IPS DF 4.7 (cell line): Measurements from ENCODE around the gene LRMDA.
"Not testable (repeated sequence)": the region's sequence is repeated elsewhere in the genome, so short reads cannot be mapped to it uniquely, and the experiment has no call there.

Experiments used
- DNase-seq: peaks from one replicate; pipeline ENCODE4 v3.0.0-alpha.2; 2013; ENCODE audit warnings: low spot score; ENCODE audit errors: extremely low read depth

Gene LRMDA

DNA sequence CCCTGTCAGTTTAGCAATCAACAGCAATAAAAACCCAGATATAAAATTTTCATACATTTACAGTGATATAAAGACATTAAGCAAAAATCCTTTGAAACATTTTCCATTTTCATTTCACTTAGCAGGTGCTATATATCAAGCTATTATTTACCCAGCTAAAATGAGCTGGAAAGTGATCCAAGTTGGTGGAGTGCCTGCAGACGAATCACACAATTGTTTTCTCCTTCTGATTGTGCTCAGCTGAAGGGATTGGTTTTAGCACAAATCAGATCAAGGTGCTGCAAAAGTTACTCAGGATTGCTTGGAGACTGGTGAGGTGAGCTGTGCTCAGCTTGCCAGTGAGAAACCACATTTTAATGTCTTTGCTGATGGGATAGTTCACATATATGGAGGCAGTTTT lies 138.1 kb downstream of the LRMDA start:
- no peak for DNase-seq

DNA sequence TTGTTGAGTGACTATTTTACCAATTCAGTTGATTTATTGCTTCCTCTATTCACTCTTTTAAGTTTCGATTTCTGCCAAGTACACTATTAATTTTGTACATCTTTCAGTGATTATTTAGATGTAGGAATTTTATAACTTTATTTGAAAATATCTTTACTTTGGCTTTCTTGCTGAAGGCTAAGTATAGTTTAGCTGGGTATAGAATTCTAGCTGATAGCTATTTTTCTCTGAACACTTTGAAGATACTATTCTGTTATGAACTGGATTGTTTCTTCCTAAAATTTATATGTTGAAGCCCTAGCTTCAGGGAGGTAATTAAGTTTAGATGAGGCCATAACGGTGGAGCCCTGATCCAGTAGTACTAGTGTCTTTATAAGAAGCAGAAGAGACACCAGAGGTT lies 141.1 kb downstream of the LRMDA start:
- DNase-seq = no peak

DNA sequence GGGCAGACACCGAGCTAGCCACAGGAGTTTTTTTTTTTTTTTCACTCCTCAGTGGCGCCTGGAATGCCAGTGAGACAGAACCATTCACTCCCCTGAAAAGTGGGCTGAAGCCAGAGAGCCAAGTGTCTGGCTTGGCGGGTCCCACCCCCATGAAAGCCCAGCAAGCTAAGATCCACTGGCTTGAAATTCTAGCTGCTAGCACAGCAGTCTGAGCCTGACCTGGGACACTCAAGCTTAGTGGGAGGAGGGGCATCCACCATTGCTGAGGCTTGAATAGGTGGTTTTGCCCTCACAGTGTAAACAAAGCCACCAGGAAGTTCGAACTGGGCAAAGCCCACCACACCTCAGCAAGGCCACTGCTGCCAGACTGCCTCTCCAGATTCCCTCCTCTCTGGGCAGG lies 144.5 kb downstream of the LRMDA start:
- DNase-seq = no peak

DNA sequence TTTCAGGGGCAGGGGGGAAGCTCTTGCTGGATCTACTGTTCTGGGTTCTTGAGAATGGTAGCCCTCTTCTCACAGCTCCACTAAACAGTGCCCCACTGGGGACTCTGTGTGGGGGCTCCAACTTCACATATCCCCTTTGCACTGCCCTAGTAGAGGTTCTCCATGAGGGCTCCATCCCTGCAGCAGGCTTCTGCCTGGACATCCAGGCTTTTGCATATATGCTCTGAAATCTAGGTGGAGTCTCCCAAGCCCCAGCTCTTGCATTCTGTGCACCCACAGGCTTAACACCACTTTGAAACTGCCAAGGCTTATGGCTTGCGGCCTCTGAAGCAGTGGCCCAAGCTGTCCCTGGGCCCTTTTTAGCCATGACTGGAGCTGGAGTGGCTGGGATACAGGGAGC lies 150.7 kb downstream of the LRMDA start:
- DNase-seq = no peak

DNA sequence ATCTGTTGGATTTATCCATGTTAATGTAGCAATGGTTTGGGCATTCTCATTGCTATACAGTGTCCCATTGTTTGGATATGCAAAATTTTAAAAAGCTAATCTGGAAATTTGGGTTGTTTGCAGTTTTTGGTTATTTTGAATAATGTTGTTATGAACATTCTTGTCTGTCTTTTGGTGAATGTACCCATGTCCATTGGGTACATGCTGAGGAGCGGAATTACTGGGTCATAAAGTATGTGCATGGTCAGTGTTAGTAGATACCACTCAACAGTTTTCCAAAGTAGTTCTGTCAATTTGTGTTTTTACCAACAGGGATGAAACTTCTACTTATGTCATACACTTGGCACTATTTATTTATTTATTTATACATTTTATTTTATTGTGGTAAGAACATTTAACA lies 153.9 kb downstream of the LRMDA start:
- DNase-seq = no peak

DNA sequence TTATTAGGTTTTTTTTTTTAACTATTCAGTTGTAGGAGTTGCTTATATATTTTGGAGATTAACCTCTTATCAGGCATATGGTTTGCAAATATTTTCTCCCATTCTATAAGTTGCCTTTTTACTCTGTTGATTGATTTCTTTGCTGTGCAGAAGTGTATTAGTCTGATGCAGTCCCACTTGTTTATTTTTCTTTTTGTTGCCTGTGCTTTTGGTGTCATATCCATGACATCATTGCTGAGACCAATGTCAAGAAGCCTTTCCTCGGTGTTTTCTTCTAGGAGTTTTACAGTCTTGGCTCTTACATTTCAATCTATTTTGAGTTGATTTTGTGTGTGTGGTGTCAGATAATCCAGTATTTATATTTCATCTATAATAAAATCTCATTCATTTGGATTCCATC lies 155.4 kb downstream of the LRMDA start:
- DNase-seq = no peak

DNA sequence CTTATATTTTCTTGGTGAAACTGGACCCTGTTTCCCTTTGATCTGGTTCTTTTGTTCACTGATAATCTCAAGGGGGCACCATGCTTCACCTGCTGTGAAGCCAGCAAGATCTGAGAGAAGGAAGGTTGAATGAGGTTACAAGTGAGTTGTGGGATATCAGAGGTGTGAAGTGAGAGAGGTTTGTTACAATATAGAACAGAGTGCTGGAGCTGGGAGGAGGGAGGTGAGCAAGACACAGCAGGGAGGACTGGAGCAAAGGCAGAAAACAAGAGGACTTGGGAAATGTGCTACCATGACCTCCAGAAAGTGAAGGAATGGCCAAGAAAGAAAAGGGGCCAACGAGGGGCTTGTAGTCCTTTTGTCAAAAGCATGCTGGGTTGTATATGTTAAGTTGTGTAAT lies 156.6 kb downstream of the LRMDA start:
- no peak for DNase-seq

DNA sequence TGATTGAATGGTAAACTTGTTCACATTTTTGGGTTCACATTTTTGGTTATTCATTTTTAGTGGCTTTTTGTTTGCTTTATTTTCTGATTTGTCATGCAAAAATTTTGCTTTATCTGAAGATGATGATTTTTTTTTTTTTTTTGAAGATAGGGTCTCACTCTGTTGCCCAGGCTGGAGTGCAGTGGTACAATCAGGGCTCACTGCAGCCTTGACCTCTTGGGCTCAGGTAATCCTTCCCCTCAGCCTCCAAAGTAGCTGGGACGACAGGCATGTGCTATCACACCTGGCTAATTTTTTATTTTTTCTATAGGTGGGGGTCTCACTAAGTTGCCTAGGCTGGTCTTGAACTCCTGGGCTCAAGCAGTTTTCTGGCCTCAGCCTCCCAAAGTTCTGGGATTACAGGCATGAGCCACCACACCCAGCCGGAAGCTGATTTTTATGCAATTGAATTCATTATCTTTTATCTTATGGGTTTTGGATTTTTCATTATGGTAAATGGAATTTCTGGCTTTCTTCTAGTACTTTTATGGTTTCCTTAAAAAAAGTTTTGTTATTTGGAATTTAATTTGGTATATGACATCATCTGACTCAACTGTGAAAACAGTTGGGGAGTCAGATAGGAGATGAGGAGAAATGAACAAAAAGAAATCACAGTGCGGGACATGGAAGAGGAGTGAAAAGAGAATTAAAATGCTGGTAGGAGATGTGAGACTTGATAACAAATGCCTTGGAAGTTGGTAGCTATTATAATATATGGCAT lies 158.7 kb downstream of the LRMDA start:
- DNase-seq = no peak

DNA sequence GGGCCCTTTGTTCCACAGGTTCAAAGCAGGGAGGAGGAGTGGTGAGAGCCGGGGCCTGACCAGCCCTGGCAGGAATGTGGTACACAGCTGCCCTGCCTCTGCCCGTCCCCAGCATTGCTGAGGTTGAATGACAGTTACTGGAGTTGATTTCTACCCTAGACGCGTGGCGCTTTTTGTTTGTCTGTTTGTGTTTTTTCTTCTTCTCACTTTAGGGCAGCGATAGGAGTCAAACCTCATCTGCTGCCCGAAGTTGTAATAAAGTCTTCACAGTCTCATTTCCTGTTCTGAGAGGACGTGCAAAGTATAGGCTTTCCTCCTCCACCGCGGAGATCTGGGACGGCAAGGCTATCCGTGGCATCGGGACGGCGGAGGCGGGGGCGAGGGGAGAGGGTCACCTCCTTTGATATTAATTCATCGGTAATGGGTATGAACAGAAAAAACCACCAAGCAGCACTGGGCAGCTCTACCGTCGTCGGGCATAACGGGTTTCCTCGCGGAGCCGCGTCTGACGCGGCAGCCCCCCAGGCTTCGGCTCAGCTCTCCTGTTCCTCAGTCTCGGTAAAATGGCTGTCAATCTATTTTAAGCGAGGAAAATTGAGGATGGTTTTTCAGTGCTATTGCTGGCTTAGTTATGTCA lies 160.8 kb downstream of the LRMDA start:
- no peak for DNase-seq

DNA sequence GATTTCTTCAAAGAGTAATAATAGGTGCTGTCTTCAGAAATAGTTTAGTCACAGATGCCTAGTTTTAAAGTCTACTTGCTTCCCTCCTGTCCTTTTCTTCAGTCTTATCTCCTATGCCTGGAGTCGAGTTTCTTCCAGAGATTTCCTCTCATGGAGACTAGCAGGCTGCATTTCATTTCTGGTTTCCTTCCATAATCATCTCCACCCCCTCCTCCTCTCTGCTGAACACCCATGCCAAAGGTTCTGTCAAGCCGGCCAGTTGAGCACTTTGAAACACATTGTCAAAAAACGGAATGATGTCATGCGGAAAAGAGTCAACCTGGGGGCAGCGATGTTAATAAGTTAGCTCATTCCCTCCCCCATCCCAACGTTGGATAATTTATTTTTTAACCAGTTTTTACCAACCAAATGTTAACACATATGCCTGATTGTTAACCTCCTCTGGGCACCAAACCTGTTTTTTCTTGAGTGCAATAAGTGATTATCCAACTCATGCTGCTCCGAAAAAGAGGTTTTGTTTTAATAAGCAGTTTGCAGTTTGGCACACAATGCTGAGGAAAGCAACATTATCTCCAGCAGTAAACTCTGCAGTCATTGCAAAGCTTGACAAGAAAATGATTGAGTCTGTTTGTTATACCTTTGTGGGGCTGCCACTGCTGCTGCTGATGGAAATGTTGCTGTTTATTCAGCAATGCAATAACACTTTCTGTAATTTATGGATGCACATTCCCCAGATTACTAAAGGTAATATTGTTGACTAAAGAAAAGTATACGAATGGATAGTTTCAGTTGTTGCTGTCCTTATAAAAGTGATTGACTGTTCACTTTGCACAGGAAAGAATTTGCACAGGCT lies 161.6 kb downstream of the LRMDA start:
- DNase-seq = no peak

DNA sequence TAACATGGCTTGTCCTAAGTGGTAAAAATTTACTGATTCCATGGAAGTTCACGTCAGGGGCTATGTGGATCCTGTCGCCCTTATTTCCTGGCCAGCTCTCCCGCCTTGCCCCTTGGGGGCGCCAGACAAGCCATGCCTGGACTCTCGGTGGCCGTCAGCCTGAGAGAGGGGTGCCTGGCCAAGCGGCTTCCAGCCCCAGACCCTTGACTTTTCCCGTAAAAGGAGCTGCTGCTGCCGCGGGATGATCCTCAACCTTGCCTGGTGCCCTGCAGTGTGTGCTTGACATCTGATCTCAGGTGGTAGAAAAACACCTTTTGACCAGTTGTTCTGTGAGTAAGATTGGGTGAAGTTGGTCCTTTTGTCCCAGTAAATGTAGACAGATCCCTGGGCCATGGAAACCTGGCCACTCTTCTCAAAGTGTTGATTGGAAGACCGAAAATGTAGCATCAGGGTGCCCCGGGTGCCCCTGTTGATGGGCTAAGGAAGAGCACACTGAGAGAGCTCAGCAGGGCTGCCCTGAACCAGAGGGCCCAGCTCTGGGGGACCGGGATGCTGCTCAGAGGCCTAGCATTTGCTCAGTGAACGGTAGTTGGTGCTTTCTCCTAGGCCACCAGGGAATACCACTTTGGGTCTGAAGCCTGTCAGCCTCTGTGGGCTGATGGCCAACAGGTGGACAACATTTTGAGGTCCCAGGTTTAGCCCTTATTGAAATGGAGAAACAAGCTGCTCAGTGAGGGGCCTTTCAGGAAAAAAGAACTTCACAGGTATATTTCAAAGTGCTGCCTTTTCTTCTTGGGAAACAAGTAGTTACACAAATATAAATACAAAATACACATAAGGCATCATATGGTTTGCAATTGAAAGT lies 162.5 kb downstream of the LRMDA start:
- no peak for DNase-seq

DNA sequence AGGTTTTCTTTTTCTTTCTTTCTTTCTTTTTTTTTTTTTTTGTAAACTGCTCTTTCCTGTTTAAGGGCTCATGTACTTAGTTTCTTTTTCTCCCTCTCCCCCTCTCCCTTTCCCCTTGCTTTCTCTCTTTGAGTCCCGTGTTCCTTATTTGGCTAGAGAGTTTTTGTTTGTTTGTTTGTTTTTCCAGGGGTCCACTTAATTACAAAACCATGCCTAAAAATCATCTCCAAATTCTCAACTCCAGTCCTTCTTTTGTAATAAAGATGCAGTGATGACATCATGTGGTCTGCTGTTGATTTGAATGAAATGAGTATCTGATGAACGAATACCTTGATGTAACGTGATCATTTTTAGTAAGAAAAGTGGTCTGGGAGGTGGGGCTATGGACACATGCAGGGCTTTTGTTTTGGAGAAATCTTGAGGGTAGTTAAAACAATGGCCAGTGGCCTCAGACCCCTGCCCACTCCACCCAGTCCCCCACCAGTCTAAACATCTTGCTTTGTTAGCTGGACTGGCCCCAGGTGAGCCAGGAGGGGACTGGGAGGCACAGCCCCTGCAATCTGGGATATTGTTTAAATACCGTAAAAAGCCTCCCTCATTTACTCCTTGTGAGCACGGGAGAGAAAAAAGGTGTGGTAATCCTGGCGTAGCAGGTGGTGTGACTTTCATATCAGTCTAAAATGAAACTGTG lies 165.7 kb downstream of the LRMDA start:
- no peak for DNase-seq

DNA sequence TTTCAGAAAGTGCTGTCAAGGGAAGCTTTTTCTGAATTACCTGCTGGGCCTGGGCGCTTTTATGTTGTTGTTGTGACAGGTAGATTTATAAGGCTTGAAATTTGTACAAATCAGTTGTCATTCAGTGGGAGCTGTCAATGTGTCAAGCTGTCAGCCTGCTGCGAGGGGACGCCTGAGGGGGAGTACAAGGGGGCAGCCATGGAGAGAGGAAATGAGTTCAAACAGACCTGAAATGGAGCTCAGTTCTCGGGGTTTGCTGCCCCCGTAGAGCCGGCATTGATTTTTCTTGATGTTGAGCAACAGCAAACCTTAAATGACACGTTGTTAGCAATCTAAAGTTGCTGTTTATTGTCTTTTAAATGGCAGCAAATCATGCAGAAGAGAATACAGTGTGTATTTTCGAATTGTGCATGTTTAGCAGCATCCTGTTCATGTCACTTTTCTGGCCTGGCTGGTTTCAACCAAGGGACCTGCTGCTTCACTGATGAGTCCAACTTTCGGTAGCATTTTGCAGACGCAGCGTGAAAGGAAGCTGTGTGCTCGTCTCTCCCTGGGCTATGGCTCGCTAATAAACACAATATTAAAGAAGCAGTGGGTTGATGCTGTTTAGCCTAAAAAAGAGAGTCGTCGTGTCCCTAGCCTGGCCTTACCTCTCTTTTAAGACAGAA lies 166.5 kb downstream of the LRMDA start:
- DNase-seq = no peak

DNA sequence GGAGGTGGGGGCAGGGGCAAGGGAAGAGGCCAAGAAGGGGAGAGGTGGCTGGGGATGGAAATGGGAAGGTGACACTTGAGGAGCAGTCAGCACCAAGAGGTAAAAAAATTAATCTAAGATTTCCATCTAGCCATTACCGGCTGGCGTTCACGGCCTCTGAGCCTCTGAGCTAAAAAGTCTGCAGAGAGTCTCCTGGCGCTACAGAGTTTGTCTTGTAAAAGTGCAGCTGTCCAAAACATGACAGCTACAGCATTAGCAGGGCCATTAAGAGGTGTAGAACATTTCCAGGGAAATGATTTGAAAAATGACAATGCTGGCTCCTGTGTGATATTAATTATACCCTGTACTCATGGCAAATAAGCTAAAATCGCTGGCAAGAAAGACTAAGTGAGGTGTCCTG lies 167.6 kb downstream of the LRMDA start:
- DNase-seq = no peak

DNA sequence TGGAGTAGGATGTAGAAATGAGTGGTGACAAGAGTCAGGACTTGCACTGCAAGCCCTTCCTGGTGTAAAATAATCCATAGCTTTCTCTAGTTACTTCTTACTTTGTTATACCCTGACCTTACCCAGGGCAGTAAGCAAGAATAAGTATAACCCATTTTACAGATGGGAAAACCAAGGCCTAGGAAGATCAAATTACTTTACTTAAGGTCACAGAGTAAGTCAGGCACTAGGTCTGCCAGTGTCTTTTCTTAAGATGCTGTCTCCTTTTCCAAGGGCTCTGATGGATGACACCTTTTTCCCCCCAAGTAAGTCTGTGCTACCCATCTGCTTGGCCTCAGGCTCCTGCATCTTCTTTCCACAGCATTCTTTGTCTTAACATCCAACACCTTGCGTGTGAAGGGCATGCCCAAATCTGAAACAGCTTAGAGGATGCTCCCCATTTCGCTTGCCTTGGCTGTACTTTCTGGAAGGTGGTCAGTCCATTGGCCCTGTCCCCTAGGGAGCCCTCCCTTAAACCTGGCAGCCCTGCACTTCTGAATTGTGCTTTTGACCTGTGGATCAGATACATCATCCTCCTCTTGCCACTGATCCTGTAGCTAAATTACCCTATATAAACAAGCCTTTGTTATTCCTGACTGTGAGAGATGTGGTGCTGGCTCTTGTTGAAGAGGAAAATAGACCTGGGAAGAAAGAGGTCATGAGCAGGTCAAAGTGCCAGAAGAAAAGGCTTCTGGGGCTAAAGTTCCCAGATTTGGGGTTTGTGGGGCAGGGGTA lies 168.6 kb downstream of the LRMDA start:
- no peak for DNase-seq

DNA sequence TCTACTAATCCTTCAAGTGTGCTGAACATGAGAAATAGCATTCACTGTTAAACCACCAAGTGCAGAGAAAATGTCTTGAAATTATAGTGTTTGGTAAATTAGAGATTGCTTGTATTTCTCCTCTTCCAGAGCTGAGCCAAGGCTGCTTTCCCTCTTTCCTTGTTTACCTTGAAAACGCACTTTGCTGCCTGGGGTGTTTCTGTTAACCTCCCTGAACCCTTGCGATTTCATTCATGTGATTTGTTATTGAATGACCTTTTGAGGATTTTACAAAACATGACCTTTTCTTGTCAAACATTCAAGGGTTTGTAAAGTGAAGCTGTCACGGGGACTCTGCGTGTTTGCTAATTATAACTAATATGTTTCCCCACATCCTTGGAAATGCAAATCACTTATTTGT lies 169.4 kb downstream of the LRMDA start:
- no peak for DNase-seq

DNA sequence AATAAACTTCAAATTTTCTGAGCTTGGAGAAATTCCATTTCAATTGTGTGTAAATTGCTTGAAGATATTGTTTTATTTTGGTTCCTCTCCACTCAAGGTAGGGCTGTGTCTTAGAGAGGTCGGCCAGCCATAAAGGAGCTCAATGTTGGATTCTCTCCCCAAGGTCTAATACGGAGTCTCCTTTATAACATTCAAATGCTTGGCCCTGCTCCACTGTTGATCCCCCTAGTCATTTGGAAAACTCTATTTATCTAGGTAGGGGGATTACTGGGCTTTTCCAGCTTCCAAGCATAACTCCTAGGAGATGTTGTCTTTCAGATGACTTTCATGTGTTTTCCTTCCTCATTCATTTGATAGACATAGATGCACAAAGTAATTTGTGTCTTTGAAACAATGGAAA lies 170.9 kb downstream of the LRMDA start:
- DNase-seq = no peak

DNA sequence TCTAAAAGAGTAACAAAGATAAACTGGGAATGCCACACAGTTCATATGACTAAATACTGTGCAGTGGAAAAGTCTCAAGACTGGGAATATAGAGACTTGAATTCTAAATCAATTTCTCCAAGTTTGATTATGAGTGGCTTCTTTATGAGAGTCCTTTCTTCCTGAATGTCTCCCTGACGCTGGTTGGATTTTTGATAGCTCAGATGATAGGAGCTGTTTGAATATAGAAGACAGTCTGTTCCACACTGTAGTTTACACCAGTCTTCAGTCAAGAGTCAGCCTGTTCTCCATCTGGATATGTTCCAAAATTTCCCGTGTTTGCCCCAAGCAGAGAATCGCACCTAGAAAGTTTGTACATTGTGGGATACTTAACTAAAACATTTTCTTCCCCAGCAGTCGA lies 173.7 kb downstream of the LRMDA start:
- no peak for DNase-seq

DNA sequence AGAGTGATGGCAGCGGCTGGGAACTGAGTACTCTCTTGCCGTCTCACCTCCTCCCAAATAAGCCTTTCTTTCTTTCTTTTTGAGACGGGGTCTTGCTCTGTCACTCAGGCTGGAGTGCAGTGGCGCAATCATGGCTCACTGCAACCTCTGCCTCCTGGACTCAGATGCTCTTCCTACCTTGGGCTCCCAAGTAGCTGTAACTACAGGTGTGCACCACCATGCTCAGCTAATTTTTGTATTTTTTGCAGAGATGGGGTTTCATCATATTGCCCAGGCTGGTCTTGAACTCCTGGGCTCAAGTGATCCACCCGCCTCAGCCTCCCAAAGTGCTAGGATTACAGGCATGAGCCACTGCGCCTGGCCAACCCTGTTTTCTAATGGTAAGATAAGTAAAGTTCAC lies 174.4 kb downstream of the LRMDA start:
- not testable (repeated sequence) for DNase-seq
